ENCODE measurements around the gene ZMYND15. TPM values are rescaled to one million over a fixed set of nuclear protein-coding genes. Genes with fewer than 3 reads are reported as not detected.
A peak's percentile ranks its signal among the peaks of the same experiment; 100 is the strongest.

The ZMYND15 gene
- total and polyA plus RNA-seq, 2 of the 13 experiments (the other 11 are each of a cell fraction or from before 2014, with no cell fraction given): 0.24 to 2.7 TPM

- no peak overlapping the region for H2AFZ ChIP-seq (ENCODE audit: low read length)
- H3K79me2 ChIP-seq (ENCODE audit: insufficient read depth, low read length): peaks cover 9% of the 10 kb centered on the region
- H3K9me3 ChIP-seq (ENCODE audit: low read length): no peaks in the 10 kb centered on the region
- peak overlapping the region; percentile 74 for H3K27ac ChIP-seq (ENCODE audit: extremely low read length, insufficient read depth, low read length)
- peak overlapping the region; percentile 47 for H3K9ac ChIP-seq (ENCODE audit: insufficient read depth, low read depth, low read length)
- FAIRE-seq: peak; percentile 98
- DNase-seq (ENCODE audit: low spot score): peak; percentile 83
- H3K4me2 ChIP-seq (ENCODE audit: low read depth, low read length): peak overlapping the region; percentile 59
- POLR2A ChIA-PET: interaction anchor here (0.7 to 13.3 kb wide), 15 partner anchors 11 to 83 kb away, joined by 3 to 317 read pairs (median 7); partner anchors contain the start of genes ARRB2, CXCL16, GLTPD2 and MED11
- BruUV-seq (replicated peaks): no TSS peak
- peaks cover 4 to 8% of the 10 kb centered on the region in 2 experiments; a peak in 3 of 5 replicates for H3K36me3 ChIP-seq (replicated peaks in 1 of 2; ENCODE audit: control insufficient read depth in 1 of 2, insufficient read depth in 2 of 2, low read length in 2 of 2)
- CTCF ChIA-PET (ENCODE audit: low intra/inter-chr PET ratio, low total read pairs): interaction anchor here (1.3 kb wide), 1 partner anchor 10 kb away, joined by 4 read pairs; no protein-coding TSS in a partner anchor
- H4K20me1 ChIP-seq (ENCODE audit: insufficient read depth, low read length): no peaks in the 10 kb centered on the region; the same call in 1 of the 2 replicates
- peak; percentile 86 for ATAC-seq
- no peaks in the 10 kb centered on the region for H3K27me3 ChIP-seq (ENCODE audit: control insufficient read depth in 1 of 2, insufficient read depth in 2 of 2, low read length in 2 of 2)
- H3K4me1 ChIP-seq (ENCODE audit: insufficient read depth, low read length): peaks cover 65% of the 10 kb centered on the region
- intact Hi-C loops (cut with micrococcal nuclease; ENCODE audit: unreplicated experiment): no loop called here
- 17% methylated on average over 9 of the region's 9 CpGs for WGBS (ENCODE audit: low lambda C conversion rate)
- 0 out of 6 replicates have a peak overlapping the region, but pooled peaks of 1 of the 3 experiments have one; percentile 7 for H3K4me3 ChIP-seq (replicated peaks in 1 of 3; ENCODE audit: insufficient read depth in 1 of 3, low read depth in 2 of 3, low read length in 3 of 3)
- in situ Hi-C loops (cut with HindIII; ENCODE audit: extremely low pct_ligation_motif_present, low pct_unique_long_range_greater_than_20kb): no loop called here
- 0 out of 2 replicates have a peak, but pooled peaks have one; percentile 52 for TF ChIP-seq ZNF879 (CRISPR knock-in tag; IDR thresholded peaks at IDR 0.05)
- no peak for TF ChIP-seq MXD3 (CRISPR knock-in tag; IDR thresholded peaks at IDR 0.05)
- TF ChIP-seq ZNF367 (CRISPR knock-in tag; IDR thresholded peaks at IDR 0.05; ENCODE audit: borderline replicate concordance): no peak
- peak; percentile 59; the same call in 1 of the 2 replicates for TF ChIP-seq HOXA5 (CRISPR knock-in tag; IDR thresholded peaks at IDR 0.05)
- 0 out of 2 replicates have a peak, but pooled peaks have one; percentile 11 for TF ChIP-seq BATF2 (CRISPR knock-in tag; IDR thresholded peaks at IDR 0.05)
- TF ChIP-seq ZHX2 (IDR thresholded peaks at IDR 0.05; ENCODE audit: low read depth): no peak
- TF ChIP-seq ZHX2 (CRISPR knock-in tag; IDR thresholded peaks at IDR 0.05; ENCODE audit: borderline replicate concordance): no peak
- TF ChIP-seq PCBP1 (IDR thresholded peaks at IDR 0.05; ENCODE audit: borderline replicate concordance, low read depth, low read length): no peak
- TF ChIP-seq FOXM1 (CRISPR knock-in tag; IDR thresholded peaks at IDR 0.05): no peak
- no peak for TF ChIP-seq ZNF225 (CRISPR knock-in tag; IDR thresholded peaks at IDR 0.05)
- TF ChIP-seq PRDM15 (CRISPR knock-in tag; IDR thresholded peaks at IDR 0.05): no peak
- TF ChIP-seq ZFP82 (CRISPR knock-in tag; IDR thresholded peaks at IDR 0.05; ENCODE audit: borderline replicate concordance): no peak
Observed at GRCh38 chr17:4777969-4778760, 38.5 kb downstream of the ZMYND15 start.
